Muscle of leg (tissue), 11 donors: ENCODE results near the gene RAB40B. TPM values are rescaled to one million over a fixed set of nuclear protein-coding genes. Genes with fewer than 3 reads are reported as not detected.
A peak's percentile ranks its signal among the peaks of the same experiment; 100 is the strongest.

ENCODE experiments used
- DNase-seq: peaks from one replicate; pipeline ENCODE4 v3.0.0; 2013
- H3K27ac ChIP-seq: one replicate; pipeline ENCODE4 v1.5.1; 2013; ENCODE audit warnings: mild to moderate bottlenecking, low read length, control low read depth
- H3K27me3 ChIP-seq: one replicate; pipeline ENCODE4 v1.6.1; 2013; ENCODE audit warnings: low read length; ENCODE audit not compliant: control insufficient read depth, insufficient read depth
- H3K36me3 ChIP-seq: one replicate; pipeline ENCODE4 v1.6.1; 2013; ENCODE audit warnings: low read length; ENCODE audit not compliant: control insufficient read depth, insufficient read depth
- H3K4me1 ChIP-seq: one replicate; pipeline ENCODE4 v1.6.1; 2013; ENCODE audit warnings: low read length; ENCODE audit not compliant: control insufficient read depth, insufficient read depth
- H3K4me3 ChIP-seq: one replicate; pipeline ENCODE4 v1.5.1; 2013; ENCODE audit warnings: low read length, control low read depth
- H3K9me3 ChIP-seq: replicated peaks from 2 replicates; pipeline ENCODE4 v1.6.1; 2013; ENCODE audit warnings: low read depth, low read length; ENCODE audit not compliant: control insufficient read depth
- WGBS: methylation state at CpG from one replicate; pipeline ENCODE4 v1.1.5; 2013; ENCODE audit warnings: missing lambda C conversion rate; ENCODE audit not compliant: insufficient coverage; 5-methylcytosine and 5-hydroxymethylcytosine counted together
- polyA plus RNA-seq, 8 donors: library from polyadenylated mRNA; unstranded; fragments of 120-200 nt; gene quantifications; one replicate each; pipeline versions ENCODE4 v1.2.1 to v1.2.3, GENCODE V29; 2013; ENCODE audit warnings: inconsistent platforms in 1 of 8, low replicate concordance in 1 of 8; ENCODE audit not compliant: insufficient read length in 8 of 8, insufficient read depth in 1 of 8
- total RNA-seq: library from RNA; stranded (reverse); fragments of 120-200 nt; gene quantifications from one replicate; pipeline ENCODE4 v1.2.4, GENCODE V29; 2013

Gene RAB40B
- total and polyA plus RNA-seq, 9 donors = 28.2 to 68.2 (median 50.1) TPM

GRCh38 chr17:82703935-82704865, 5.7 kb upstream of the RAB40B start:
- Histone ChIP-seq H3K4me3 (no peak overlapping the region), H3K27ac (peak overlapping the region; percentile 44), H3K36me3 (no peaks in the 10 kb centered on the region), H3K9me3 (no peaks in the 10 kb centered on the region), H3K27me3 (no peaks in the 10 kb centered on the region), H3K4me1 (peaks cover 60% of the 10 kb centered on the region)
- no peak for DNase-seq
- 72% methylated on average over 32 of the region's 38 CpGs for WGBS

- Histone ChIP-seq H3K4me3 (no peak overlapping the region), H3K36me3 (no peaks in the 10 kb centered on the region), H3K9me3 (no peaks in the 10 kb centered on the region), H3K27me3 (no peaks in the 10 kb centered on the region), H3K27ac (peak overlapping the region; percentile 67), H3K4me1 (peaks cover 57% of the 10 kb centered on the region)
- WGBS = 79% methylated on average over 20 of the region's 26 CpGs
- no peak for DNase-seq
Measured at GRCh38 chr17:82703036-82703745, 4.7 kb upstream of the RAB40B start.

- DNase-seq = no peak
Measured at GRCh38 chr17:82702231-82702927, 3.9 kb upstream of the RAB40B start.

GRCh38 chr17:82699551-82699950, 1.1 kb upstream of the RAB40B start:
- H3K27ac ChIP-seq = no peak overlapping the region
- peaks cover 4% of the 10 kb centered on the region for H3K9me3 ChIP-seq
- peaks cover 10% of the 10 kb centered on the region for H3K27me3 ChIP-seq
- peaks cover 44% of the 10 kb centered on the region for H3K4me1 ChIP-seq
- no peak for DNase-seq
- peak overlapping the region; percentile 72 for H3K4me3 ChIP-seq
- WGBS = 83% methylated on average over 7 of the region's 13 CpGs
- H3K36me3 ChIP-seq = peaks cover 5% of the 10 kb centered on the region

More at GRCh38 chr17:82702231-82702927, 3.9 kb upstream of the RAB40B start:
- H3K27me3 ChIP-seq = peaks cover 3% of the 10 kb centered on the region
- H3K27ac ChIP-seq = peak overlapping the region; percentile 67
- H3K4me3 ChIP-seq = no peak overlapping the region
- H3K36me3 ChIP-seq = no peaks in the 10 kb centered on the region
- 39% methylated on average over 18 of the region's 20 CpGs for WGBS
- H3K9me3 ChIP-seq = no peaks in the 10 kb centered on the region
- peaks cover 54% of the 10 kb centered on the region for H3K4me1 ChIP-seq

- H3K4me1 ChIP-seq = peaks cover 38% of the 10 kb centered on the region
- H3K27ac ChIP-seq = peak overlapping the region; percentile 13
Measured at GRCh38 chr17:82698974-82699442, 510 bp upstream of the RAB40B start.

GRCh38 chr17:82697808-82698064, 762 bp downstream of the RAB40B start:
- H3K27ac ChIP-seq = no peak overlapping the region

More at GRCh38 chr17:82698974-82699442, 510 bp upstream of the RAB40B start:
- Histone ChIP-seq H3K4me3 (peak overlapping the region; percentile 72), H3K36me3 (peaks cover 5% of the 10 kb centered on the region), H3K9me3 (peaks cover 9% of the 10 kb centered on the region), H3K27me3 (peaks cover 10% of the 10 kb centered on the region)
- 8% methylated on average over 37 of the region's 45 CpGs for WGBS
- DNase-seq = no peak

GRCh38 chr17:82696916-82697807, 1.3 kb downstream of the RAB40B start:
- no peak for DNase-seq
- Histone ChIP-seq H3K4me3 (peak overlapping the region; percentile 64), H3K4me1 (peaks cover 26% of the 10 kb centered on the region), H3K9me3 (peaks cover 9% of the 10 kb centered on the region), H3K27me3 (peaks cover 10% of the 10 kb centered on the region), H3K36me3 (peaks cover 7% of the 10 kb centered on the region), H3K27ac (no peak overlapping the region)
- WGBS = 18% methylated on average over 45 of the region's 48 CpGs

More at GRCh38 chr17:82697808-82698064, 762 bp downstream of the RAB40B start:
- DNase-seq = no peak
- peaks cover 29% of the 10 kb centered on the region for H3K4me1 ChIP-seq
- WGBS = under 1% methylated on average over 30 of the region's 32 CpGs
- H3K36me3 ChIP-seq = peaks cover 5% of the 10 kb centered on the region
- H3K4me3 ChIP-seq = peak overlapping the region; percentile 64
- peaks cover 10% of the 10 kb centered on the region for H3K27me3 ChIP-seq
- H3K9me3 ChIP-seq = peaks cover 9% of the 10 kb centered on the region

- WGBS = 93% methylated on average over 7 of the region's 17 CpGs
- peaks cover 10% of the 10 kb centered on the region for H3K27me3 ChIP-seq
- no peak overlapping the region for H3K4me3 ChIP-seq
- no peak overlapping the region for H3K27ac ChIP-seq
- H3K36me3 ChIP-seq = peaks cover 12% of the 10 kb centered on the region
- DNase-seq = no peak
- peaks cover 9% of the 10 kb centered on the region for H3K9me3 ChIP-seq
- peaks cover 20% of the 10 kb centered on the region for H3K4me1 ChIP-seq
Measured at GRCh38 chr17:82696259-82696658, 2.2 kb downstream of the RAB40B start.

- WGBS = no CpG with 5 or more reads among the region's 2 CpGs
Measured at GRCh38 chr17:82694647-82695046, 3.9 kb downstream of the RAB40B start.

More at GRCh38 chr17:82694647-82695046, 3.9 kb downstream of the RAB40B start:
- Histone ChIP-seq H3K4me3 (no peak overlapping the region), H3K27me3 (peaks cover 10% of the 10 kb centered on the region), H3K9me3 (peaks cover 9% of the 10 kb centered on the region), H3K4me1 (peaks cover 19% of the 10 kb centered on the region), H3K36me3 (peaks cover 12% of the 10 kb centered on the region), H3K27ac (no peak overlapping the region)
- no peak for DNase-seq
